GM21576 (cell line): ENCODE data around the gene KMT2C.
A peak's percentile ranks its signal among the peaks of the same experiment; 100 is the strongest.
"Not testable (repeated sequence)": the region's sequence is repeated elsewhere in the genome, so short reads cannot be mapped to it uniquely, and the experiment has no call there.

ENCODE experiments used
- ATAC-seq: cut with Tn5 transposase; IDR thresholded peaks from one replicate; pipeline ENCODE4 v1.9.1; 2021; ENCODE audit warnings: mild to moderate bottlenecking, moderate library complexity; ENCODE audit not compliant: unreplicated experiment

Gene KMT2C

DNA sequence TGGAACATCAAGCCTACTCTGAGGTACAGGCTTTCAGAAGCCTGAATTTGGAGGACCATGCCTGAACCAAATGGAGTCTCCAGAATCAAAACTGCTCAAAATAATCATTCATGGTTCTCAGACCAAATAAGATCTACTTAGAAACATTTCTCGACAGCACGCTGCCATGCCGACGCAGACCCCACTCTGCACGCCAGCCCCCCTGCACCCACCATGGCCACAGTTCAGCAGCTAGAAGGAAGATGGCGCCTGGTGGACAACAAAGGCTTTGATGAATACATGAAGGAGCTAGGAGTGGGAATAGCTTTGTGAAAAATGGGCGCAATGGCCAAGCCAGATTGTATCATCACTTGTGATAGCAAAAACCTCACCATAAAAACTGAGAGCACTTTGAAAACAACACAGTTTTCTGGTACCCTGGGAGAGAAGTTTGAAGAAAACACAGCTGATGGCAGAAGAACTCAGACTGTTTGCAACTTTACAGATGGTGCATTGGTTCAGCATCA lies 6.6 kb upstream of the KMT2C start:
- ATAC-seq: no peak

GRCh38 chr7:152441810-152442209 lies 6.0 kb upstream of the KMT2C start:
- not testable (repeated sequence) for ATAC-seq

- ATAC-seq: not testable (repeated sequence)
These were observed 5.4 kb upstream of the KMT2C start for GRCh38 chr7:152441168-152441567.

DNA sequence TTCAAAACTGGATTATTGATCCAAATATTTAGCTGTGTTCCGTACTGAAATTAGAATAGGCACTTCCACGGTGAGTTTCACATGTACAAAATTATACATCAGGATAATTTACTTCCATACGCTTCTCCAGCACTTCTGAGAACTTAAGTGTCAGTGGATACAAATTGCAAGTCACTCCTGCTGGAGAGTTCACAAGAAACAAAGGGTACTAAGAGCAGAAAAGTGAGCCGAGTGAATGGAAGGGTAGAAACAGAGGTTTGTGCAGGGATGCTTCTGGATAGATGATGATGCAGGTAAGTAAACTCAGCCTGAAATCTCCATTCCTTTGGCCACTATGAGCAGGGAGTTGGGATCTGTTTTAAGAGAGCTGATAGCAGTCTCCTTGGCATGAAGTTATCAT lies 2.2 kb upstream of the KMT2C start:
- ATAC-seq: not testable (repeated sequence)

- ATAC-seq: not testable (repeated sequence)
These were observed 1.2 kb upstream of the KMT2C start for GRCh38 chr7:152436931-152437575.

DNA sequence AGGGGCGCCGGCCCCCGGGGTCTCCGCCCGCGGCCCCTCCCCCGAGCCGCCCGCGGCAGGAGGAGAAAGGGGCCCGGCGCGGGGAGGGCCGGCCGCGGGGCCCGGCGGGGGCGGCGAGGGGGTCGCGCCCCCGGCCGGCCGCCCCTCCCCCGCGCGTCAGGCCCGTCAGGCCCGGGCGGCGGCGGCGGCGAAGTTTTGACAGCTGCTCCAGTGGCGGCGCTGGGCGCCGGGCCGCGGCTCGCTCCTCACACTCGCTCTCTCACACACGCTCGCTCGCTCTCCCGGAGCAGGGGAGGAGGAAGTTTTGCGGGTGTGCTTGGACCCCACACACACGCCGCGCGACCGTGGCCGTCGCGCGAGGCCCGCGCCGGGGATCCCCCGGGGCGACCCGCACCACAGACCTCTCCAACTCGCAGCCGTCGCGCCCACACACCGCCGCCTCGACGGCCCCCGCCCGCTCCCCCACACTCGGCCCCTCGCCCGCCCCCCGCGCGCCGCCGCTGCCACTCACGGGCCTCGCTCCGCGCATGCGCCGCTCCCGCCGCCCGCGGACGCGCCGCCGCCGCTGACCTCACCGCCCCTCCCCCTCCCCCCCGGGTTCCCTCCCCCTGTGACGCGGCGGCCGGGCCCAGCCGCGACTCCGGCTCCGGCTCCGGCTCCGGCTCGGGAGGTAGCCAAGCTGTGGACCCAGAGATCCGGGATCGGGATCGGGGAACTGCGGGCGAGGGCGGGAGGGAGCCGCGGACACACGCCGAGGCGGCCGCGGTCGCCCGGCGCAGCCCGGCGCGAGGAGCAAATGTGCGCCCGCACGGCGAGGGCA lies 518 bp upstream of the KMT2C start:
- ATAC-seq: peak; percentile 47

- peak; percentile 29 for ATAC-seq
These were observed 1.1 kb downstream of the KMT2C start for GRCh38 chr7:152434511-152435383.

DNA sequence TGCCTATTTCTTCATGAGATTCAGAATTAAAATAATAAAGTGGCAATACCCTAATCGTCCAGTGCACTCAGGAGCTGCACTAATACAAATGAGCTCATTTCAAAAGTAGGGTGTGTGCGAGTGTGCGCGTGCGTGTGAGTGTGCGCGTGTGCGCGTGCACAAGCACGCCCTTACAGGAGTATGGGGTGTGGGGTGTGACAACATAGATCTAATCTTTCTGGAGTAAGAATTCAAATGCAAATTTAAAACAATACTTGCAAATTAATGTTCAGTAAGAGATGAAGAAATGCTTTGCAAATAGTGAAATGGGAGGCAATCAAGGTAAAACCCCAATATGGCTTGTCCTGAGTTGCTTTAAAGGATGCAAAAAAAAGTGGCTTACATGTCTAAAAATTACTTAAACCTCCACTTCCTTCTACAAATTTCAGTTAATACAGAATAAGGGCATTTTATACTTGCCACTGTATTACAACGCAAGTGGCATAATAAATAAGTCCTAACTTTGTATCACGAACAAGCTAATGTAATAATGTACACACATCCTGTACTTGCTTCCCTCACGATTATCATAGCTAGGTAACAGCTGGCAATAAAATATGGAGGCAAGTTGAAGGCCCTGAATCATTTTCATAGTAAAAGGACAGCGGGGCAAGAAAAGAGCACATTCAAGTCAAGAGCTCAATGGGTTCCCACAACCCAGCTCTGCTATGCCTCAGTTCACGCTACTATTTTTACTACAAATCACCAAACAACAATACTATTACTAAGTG lies 1.9 kb downstream of the KMT2C start:
- peak; percentile 23 for ATAC-seq

DNA sequence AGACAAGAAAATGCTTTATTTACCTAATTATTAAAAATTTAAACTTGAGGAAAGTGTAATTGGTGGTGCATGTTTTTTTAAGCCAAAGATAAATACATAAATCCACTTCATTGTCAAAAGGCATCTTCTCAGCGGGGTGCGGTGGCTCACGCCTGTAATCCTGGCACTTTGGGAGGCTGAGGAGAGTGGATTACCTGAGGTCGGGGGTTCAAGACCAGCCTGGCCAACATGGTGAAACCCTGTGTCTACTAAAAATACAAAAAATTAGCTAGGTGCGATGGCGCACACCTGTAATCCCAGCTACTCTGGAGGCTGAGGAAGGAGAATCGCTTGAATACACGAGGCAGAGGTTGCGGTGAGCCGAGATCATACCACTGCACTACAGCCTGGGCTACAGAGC lies 3.1 kb downstream of the KMT2C start:
- ATAC-seq: not testable (repeated sequence)

DNA sequence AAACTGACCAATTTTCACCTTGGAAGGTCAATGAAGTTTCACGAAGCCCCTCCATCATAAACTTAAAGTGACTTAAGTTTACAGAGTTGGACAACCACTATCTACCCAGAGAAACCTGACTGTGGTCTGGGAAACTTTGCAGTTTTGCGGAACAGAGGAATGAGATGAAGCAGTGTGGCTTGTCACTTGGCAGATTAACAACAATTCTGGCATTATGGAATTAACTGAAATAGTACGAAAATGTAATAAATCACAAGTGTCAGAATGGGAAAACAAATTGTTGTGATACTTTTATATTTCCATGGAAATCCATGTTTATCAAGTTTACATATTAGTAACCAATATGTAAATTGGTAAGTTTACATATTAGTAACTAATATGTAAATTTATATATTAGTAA lies 4.9 kb downstream of the KMT2C start:
- no peak for ATAC-seq

GRCh38 chr7:152430118-152430517 lies 5.7 kb downstream of the KMT2C start:
- not testable (repeated sequence) for ATAC-seq

- ATAC-seq: no peak
These were observed 11.3 kb downstream of the KMT2C start for GRCh38 chr7:152424348-152425108.

DNA sequence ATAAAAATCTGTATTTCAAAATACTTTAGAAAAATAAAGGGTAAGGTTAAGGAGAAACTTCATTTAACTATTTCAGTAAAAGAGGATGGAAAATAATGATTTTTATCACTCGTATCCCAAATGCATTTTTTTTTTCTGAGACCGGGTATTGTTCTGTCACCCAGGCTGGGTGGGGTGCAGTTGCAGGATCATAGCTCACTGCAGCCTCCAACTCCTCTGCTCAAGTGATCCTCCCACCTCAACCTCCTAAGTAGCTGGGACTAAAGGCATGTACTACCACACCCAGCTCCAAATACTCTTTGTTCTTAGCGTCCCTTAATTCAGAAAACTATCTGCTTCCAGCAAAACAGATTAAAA lies 11.8 kb downstream of the KMT2C start:
- ATAC-seq: no peak

- ATAC-seq: not testable (repeated sequence)
These were observed 12.6 kb downstream of the KMT2C start for GRCh38 chr7:152423171-152423570.

DNA sequence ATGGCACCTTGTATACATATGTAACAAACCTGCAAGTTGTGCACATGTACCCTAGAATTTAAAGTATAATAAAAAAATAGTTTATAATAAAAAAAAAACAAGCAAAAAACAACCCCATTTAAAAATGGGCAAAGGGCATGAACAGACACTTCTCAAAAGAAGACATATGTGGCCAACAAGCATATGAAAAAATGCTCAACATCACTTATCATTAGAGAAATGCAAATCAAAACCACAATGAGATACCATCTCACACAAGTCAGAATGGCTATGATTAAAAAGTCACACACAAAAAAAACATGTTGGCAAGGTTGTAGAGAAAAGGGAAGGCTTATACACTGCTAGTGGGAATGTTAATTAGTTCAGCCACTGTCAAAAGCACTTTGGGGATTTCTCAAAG lies 14.9 kb downstream of the KMT2C start:
- not testable (repeated sequence) for ATAC-seq

DNA sequence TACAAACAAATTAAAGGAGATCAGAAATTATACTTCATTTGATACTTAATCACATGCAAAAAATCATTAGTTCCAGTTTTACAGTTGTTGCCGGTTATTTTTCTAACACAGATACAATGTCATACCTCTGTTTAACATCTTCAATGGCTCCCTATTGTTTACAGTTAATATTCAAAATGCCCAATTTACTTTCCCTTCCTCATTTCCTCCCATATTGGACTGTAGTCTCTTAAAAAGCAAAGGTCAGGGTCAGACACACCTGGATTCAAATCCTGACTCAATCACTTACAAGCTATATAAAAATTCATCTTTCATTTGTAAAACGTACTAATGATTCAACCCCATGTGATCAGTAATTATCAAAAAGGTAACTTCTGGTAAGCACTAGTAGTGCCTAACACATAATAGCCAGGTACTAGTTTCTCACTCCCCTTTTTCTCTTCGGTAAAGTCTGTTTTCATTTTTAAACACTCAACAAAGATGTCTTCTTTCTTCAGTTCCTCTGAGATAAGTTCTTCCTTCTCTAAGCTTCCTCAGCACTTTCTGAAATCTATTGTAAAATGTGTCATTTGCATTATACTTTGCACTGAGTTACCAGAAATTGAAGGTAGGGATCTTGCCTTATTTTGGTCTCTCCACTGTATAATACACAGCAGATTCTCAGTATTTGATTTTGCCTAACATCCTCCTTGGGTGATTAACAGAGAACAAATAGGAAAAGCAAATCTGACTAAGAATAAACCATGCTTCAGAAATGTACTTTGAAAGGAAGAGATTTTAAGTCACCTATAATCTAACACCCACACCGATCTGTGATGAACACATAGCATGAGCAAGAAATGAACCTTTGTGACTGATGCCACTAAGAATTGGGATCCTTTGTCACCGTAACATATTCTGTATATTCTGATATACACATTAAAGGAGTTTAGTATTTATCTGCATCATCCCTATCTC lies 16.1 kb downstream of the KMT2C start:
- no peak for ATAC-seq

DNA sequence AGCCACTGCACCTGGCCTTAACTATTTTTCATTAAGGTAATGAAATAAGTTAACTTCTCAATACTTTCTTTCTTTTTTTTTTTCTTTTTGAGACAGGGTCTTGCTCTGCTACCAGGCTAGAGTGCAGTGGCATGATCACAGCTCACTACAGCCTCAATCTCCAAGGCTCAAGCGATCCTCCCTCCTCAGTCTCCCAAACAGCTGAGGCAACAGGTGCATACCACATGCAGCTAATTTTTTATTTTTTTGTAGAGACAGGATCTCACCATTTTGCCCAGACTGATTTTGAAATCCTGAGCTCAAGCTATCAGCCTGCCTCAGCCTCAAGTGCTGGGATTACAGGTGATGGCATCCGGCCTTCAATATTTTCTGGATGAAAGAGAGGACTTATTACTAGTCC lies 21.0 kb downstream of the KMT2C start:
- no peak for ATAC-seq

GRCh38 chr7:152411389-152411788 lies 24.4 kb downstream of the KMT2C start:
- no peak for ATAC-seq

- no peak for ATAC-seq
These were observed 29.3 kb downstream of the KMT2C start for GRCh38 chr7:152406491-152406890.
